ENCODE data around the gene UQCC5. TPM values are rescaled to one million over a fixed set of nuclear protein-coding genes. Genes with fewer than 3 reads are reported as not detected.

UQCC5 gene
- total and polyA plus RNA-seq, 4 donors = 3.3 to 39.9 (median 6.8) TPM

DNA sequence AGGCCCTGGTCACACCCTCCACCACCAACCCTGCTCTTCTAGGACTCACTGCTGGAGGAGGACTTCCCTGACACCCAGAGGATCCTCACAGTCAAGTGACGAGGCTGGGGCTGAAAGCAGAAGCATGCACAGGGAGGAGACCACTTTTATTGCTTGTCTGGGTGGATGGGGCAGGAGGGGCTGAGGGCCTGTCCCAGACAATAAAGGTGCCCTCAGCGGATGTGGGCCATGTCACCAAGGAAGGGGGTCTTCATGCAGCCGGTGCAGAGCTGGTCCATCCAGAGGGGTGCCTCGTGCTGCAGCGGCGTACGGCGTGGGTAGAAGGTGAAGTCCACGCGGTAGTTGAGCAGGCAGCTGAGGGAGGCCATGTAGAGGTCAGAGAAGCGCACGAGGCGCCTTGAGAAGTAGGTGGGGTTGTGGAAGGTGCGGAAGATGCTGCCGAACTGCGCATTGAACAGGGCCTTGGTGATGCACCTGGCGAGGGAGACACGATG is 12.1 kb upstream of the UQCC5 start:
- Histone ChIP-seq H3K27me3 (ENCODE audit: control insufficient read depth in 4 of 4, insufficient read depth in 4 of 4, low read length in 3 of 4) (no peaks in the 10 kb centered on the region), H3K27ac (ENCODE audit: low read depth in 1 of 2, low read length in 2 of 2) (peak overlapping the region; percentile 11 to 56), H3K36me3 (ENCODE audit: control insufficient read depth in 4 of 4, insufficient read depth in 3 of 4, low read depth in 1 of 4, low read length in 3 of 4) (no peaks in the 10 kb centered on the region), H3K9me3 (ENCODE audit: control insufficient read depth in 4 of 4, low read length in 3 of 4) (no peaks in the 10 kb centered on the region), H3K4me3 (ENCODE audit: low read depth in 1 of 3, low read length in 3 of 3) (no peak overlapping the region), H3K9ac (ENCODE audit: low read depth in 1 of 2, low read length in 2 of 2) (no peak overlapping the region), H3K4me1 (ENCODE audit: control insufficient read depth in 4 of 4, insufficient read depth in 4 of 4, low read length in 3 of 4) (peaks cover 0 to 4% (median 0%) of the 10 kb centered on the region in 4 donors)
- WGBS = 97% methylated on average over 18 of the region's 18 CpGs
- TF ChIP-seq SP1 (IDR thresholded peaks at IDR 0.05) (no peak), TAF1 (conservative IDR thresholded peaks at IDR 0.05) (no peak), NR2F2 (IDR thresholded peaks at IDR 0.05) (no peak)
- TF ChIP-seq, protein P1, sequence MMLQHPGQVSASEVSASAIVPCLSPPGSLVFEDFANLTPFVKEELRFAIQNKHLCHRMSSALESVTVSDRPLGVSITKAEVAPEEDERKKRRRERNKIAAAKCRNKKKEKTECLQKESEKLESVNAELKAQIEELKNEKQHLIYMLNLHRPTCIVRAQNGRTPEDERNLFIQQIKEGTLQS (IDR thresholded peaks at IDR 0.05) = no peak
- DNase-seq (ENCODE audit: low spot score) = no peak

DNA sequence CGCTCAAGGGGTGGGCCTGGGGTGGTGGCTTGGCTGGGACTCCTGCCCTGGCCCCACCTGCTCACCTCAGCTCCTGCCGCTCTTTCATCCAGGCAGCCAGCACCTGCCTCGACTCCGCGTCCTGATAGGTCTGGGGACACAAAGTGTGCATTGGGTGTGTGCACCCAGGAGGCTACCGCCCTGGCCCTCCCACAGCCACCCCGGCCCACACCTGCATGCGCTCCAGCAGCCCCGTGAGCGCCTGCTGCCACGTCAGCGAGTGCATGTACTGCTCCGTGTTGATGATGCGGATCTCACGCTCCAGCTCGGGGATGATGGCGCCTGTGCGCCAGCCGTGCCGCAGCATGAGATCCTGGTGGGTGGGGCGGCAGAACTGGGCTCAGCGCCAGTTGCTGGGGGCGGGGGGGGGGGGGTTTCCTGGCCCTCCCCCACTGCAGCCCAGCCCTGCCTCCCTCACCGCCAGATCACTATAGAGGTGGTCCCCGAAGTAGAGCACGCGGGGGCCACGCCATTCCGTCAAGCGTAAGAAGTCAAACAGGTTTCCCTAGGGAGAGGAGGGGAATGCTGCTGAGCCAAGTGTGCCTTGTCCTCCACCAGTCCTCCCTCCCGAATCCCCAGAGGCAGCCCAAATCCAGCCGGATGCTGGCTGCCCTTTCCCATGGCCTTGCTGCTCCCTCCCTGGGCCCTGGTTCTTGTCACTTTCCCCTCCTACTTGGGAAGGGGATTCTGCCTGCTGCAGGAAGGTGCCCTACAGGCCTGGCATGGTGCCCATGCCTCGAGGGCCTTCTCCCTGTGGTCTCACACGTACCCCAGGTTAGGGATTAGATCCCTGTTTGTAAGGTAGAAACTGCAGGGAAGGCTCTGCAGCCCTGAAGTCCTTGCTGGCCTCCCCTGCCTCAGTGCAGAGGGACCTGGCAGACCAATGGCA is 11.4 kb upstream of the UQCC5 start:
- H3K36me3 ChIP-seq (ENCODE audit: control insufficient read depth in 4 of 4, insufficient read depth in 3 of 4, low read depth in 1 of 4, low read length in 3 of 4) = no peaks in the 10 kb centered on the region
- H3K27ac ChIP-seq (ENCODE audit: low read depth in 1 of 2, low read length in 2 of 2) = peak overlapping the region; percentile 47 to 64
- no peak for TF ChIP-seq RXRA (IDR thresholded peaks at IDR 0.05)
- TF ChIP-seq, protein P2, sequence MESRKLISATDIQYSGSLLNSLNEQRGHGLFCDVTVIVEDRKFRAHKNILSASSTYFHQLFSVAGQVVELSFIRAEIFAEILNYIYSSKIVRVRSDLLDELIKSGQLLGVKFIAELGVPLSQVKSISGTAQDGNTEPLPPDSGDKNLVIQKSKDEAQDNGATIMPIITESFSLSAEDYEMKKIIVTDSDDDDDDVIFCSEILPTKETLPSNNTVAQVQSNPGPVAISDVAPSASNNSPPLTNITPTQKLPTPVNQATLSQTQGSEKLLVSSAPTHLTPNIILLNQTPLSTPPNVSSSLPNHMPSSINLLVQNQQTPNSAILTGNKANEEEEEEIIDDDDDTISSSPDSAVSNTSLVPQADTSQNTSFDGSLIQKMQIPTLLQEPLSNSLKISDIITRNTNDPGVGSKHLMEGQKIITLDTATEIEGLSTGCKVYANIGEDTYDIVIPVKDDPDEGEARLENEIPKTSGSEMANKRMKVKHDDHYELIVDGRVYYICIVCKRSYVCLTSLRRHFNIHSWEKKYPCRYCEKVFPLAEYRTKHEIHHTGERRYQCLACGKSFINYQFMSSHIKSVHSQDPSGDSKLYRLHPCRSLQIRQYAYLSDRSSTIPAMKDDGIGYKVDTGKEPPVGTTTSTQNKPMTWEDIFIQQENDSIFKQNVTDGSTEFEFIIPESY (IDR thresholded peaks at IDR 0.05) = no peak
- TF ChIP-seq NR2F2 (IDR thresholded peaks at IDR 0.05) = peak; percentile 89
- no peak for TF ChIP-seq EGR1 (IDR thresholded peaks at IDR 0.05; ENCODE audit: low read depth in 2 of 2)
- WGBS = 80% methylated on average over 34 of the region's 34 CpGs
- no peaks in the 10 kb centered on the region for H3K27me3 ChIP-seq (ENCODE audit: control insufficient read depth in 4 of 4, insufficient read depth in 4 of 4, low read length in 3 of 4)
- H3K4me1 ChIP-seq (ENCODE audit: control insufficient read depth in 4 of 4, insufficient read depth in 4 of 4, low read length in 3 of 4) = peaks cover 0 to 4% (median 0%) of the 10 kb centered on the region in 4 donors
- no peak overlapping the region for H3K9ac ChIP-seq (ENCODE audit: low read depth in 1 of 2, low read length in 2 of 2)
- H3K9me3 ChIP-seq (ENCODE audit: control insufficient read depth in 4 of 4, low read length in 3 of 4) = no peaks in the 10 kb centered on the region
- no peak overlapping the region for H3K4me3 ChIP-seq (ENCODE audit: low read depth in 1 of 3, low read length in 3 of 3)
- no peak for DNase-seq (ENCODE audit: low spot score)

DNA sequence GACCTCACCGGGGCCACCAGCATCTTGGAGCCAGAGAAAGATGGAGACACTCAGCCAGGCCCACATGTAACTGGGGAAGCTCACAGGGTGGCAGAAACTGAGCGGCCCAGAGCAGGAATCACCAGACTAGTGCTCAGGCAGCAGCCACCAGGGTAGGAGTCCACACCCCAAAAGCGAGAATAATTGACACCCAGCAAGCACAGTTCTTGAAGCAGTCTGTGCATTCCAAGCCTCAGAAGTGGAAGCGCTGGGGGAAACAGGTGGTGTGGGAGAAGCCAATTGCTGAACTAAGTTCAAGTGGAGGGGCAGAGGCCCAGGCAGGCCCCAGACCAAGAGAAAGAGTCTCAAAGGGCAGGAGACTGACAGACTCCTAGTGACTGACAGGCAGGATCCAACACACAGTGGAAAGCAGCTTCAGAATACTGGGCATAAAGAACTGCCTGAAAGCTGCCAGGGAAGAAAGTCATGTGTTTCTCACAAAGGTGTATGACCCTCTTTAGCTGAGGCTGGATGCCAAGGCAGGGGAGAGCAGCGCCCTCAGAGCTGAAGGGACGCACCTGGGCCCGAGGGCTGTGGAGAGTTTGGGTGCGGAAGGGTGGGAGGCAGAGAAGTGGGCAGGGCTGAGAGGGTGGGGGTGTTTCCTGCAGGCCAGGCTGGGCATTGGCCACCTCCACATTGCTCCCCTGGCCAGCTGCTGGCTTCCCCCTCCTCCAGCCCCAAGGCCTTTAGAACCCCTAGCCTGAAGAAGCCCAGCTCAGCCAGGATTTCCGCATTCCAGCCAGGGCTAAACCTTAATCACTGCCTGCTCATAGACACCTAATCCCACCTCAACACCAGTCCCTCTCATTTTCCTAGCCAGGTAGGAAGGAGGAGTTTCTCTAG is 10.5 kb upstream of the UQCC5 start:
- no peaks in the 10 kb centered on the region for H3K27me3 ChIP-seq (ENCODE audit: control insufficient read depth in 4 of 4, insufficient read depth in 4 of 4, low read length in 3 of 4)
- H3K9ac ChIP-seq (ENCODE audit: low read depth in 1 of 2, low read length in 2 of 2) = no peak overlapping the region
- no peaks in the 10 kb centered on the region for H3K36me3 ChIP-seq (ENCODE audit: control insufficient read depth in 4 of 4, insufficient read depth in 3 of 4, low read depth in 1 of 4, low read length in 3 of 4)
- H3K4me3 ChIP-seq (ENCODE audit: low read depth in 1 of 3, low read length in 3 of 3) = no peak overlapping the region
- no peaks in the 10 kb centered on the region for H3K9me3 ChIP-seq (ENCODE audit: control insufficient read depth in 4 of 4, low read length in 3 of 4)
- TF ChIP-seq JUND (IDR thresholded peaks at IDR 0.05) = no peak
- TF ChIP-seq, protein P3, sequence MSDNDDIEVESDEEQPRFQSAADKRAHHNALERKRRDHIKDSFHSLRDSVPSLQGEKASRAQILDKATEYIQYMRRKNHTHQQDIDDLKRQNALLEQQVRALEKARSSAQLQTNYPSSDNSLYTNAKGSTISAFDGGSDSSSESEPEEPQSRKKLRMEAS (IDR thresholded peaks at IDR 0.05) = no peak
- TF ChIP-seq FOXA1 (IDR thresholded peaks at IDR 0.05) = no peak
- no peak for TF ChIP-seq SP1 (IDR thresholded peaks at IDR 0.05)
- TF ChIP-seq, protein P4, sequence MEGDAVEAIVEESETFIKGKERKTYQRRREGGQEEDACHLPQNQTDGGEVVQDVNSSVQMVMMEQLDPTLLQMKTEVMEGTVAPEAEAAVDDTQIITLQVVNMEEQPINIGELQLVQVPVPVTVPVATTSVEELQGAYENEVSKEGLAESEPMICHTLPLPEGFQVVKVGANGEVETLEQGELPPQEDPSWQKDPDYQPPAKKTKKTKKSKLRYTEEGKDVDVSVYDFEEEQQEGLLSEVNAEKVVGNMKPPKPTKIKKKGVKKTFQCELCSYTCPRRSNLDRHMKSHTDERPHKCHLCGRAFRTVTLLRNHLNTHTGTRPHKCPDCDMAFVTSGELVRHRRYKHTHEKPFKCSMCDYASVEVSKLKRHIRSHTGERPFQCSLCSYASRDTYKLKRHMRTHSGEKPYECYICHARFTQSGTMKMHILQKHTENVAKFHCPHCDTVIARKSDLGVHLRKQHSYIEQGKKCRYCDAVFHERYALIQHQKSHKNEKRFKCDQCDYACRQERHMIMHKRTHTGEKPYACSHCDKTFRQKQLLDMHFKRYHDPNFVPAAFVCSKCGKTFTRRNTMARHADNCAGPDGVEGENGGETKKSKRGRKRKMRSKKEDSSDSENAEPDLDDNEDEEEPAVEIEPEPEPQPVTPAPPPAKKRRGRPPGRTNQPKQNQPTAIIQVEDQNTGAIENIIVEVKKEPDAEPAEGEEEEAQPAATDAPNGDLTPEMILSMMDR (IDR thresholded peaks at IDR 0.05; ENCODE audit: low read depth, low read length, missing input control) = no peak
- no peak for TF ChIP-seq EGR1 (IDR thresholded peaks at IDR 0.05; ENCODE audit: low read depth in 2 of 2)
- TF ChIP-seq TAF1 (conservative IDR thresholded peaks at IDR 0.05) = no peak
- TF ChIP-seq, protein P1 (IDR thresholded peaks at IDR 0.05) = no peak
- TF ChIP-seq, protein P5, sequence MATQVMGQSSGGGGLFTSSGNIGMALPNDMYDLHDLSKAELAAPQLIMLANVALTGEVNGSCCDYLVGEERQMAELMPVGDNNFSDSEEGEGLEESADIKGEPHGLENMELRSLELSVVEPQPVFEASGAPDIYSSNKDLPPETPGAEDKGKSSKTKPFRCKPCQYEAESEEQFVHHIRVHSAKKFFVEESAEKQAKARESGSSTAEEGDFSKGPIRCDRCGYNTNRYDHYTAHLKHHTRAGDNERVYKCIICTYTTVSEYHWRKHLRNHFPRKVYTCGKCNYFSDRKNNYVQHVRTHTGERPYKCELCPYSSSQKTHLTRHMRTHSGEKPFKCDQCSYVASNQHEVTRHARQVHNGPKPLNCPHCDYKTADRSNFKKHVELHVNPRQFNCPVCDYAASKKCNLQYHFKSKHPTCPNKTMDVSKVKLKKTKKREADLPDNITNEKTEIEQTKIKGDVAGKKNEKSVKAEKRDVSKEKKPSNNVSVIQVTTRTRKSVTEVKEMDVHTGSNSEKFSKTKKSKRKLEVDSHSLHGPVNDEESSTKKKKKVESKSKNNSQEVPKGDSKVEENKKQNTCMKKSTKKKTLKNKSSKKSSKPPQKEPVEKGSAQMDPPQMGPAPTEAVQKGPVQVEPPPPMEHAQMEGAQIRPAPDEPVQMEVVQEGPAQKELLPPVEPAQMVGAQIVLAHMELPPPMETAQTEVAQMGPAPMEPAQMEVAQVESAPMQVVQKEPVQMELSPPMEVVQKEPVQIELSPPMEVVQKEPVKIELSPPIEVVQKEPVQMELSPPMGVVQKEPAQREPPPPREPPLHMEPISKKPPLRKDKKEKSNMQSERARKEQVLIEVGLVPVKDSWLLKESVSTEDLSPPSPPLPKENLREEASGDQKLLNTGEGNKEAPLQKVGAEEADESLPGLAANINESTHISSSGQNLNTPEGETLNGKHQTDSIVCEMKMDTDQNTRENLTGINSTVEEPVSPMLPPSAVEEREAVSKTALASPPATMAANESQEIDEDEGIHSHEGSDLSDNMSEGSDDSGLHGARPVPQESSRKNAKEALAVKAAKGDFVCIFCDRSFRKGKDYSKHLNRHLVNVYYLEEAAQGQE (IDR thresholded peaks at IDR 0.05) = no peak
- no peak for DNase-seq (ENCODE audit: low spot score)
- 82% methylated on average over 9 of the region's 9 CpGs for WGBS
- peak overlapping the region; percentile 47 to 64 for H3K27ac ChIP-seq (ENCODE audit: low read depth in 1 of 2, low read length in 2 of 2)
- H3K4me1 ChIP-seq (ENCODE audit: control insufficient read depth in 4 of 4, insufficient read depth in 4 of 4, low read length in 3 of 4) = peaks cover 0 to 4% (median 0%) of the 10 kb centered on the region in 4 donors

Data from liver (tissue), 9 donors.